ENCODE data around the gene CDHR3.

Gene CDHR3

GRCh38 chr7:106036004-106036403 lies 72.9 kb downstream of the CDHR3 start:
- no peak overlapping the region for H3K4me3 ChIP-seq (ENCODE audit: low read length in 2 of 2)
- no peak overlapping the region for H2BK12ac ChIP-seq (ENCODE audit: low read length)
- no peak for DNase-seq (ENCODE audit: low spot score)
- no peak overlapping the region for H3K4me2 ChIP-seq (ENCODE audit: insufficient read depth, low read length, poor library complexity, severe bottlenecking)
- no peaks in the 10 kb centered on the region for H3K27me3 ChIP-seq (ENCODE audit: control insufficient read depth in 3 of 3, insufficient read depth in 3 of 3, low read depth in 1 of 3, low read length in 3 of 3)
- H4K8ac ChIP-seq (ENCODE audit: low read depth, low read length), result no peak overlapping the region
- H4K91ac ChIP-seq (ENCODE audit: low read depth, low read length, poor library complexity), result no peak overlapping the region
- no peak overlapping the region for H3K4ac ChIP-seq (ENCODE audit: low read length)
- H3K14ac ChIP-seq (ENCODE audit: low read length), result no peak overlapping the region
- no peak overlapping the region for H3K27ac ChIP-seq (replicated peaks; ENCODE audit: low read length)
- no peak overlapping the region for H3K23ac ChIP-seq (ENCODE audit: low read depth, low read length, poor library complexity)
- peaks cover 4 to 10% of the 10 kb centered on the region in 2 donors for H3K4me1 ChIP-seq (ENCODE audit: control insufficient read depth in 2 of 2, insufficient read depth in 1 of 2, low read depth in 1 of 2, low read length in 2 of 2)
- H3K9ac ChIP-seq (ENCODE audit: low read depth, low read length, poor library complexity), result no peak overlapping the region
- no peak overlapping the region for H2BK5ac ChIP-seq (ENCODE audit: low read length)
- H2BK120ac ChIP-seq (ENCODE audit: low read depth, low read length), result no peak overlapping the region
- H3K18ac ChIP-seq (ENCODE audit: low read length), result no peak overlapping the region
- no peaks in the 10 kb centered on the region for H3K79me1 ChIP-seq (ENCODE audit: low read depth, low read length)
- no peak overlapping the region for H2AK5ac ChIP-seq (ENCODE audit: low read depth, low read length)
- no peaks in the 10 kb centered on the region for H3K36me3 ChIP-seq (replicated peaks in 1 of 2; ENCODE audit: control insufficient read depth in 2 of 2, insufficient read depth in 2 of 2, low read length in 2 of 2)
- WGBS, 2 donors (ENCODE audit: extremely low coverage in 2 of 2, insufficient read length in 2 of 2, insufficient replicate concordance in 1 of 2), result no CpG with 5 or more reads among the region's 6 CpGs
- no peak overlapping the region for H2BK15ac ChIP-seq (ENCODE audit: low read length)
- H2AFZ ChIP-seq (ENCODE audit: low read length), result no peak overlapping the region
- peaks cover 0 to 9% of the 10 kb centered on the region in 2 donors for H3K9me3 ChIP-seq (replicated peaks in 1 of 2; ENCODE audit: control insufficient read depth in 2 of 2, insufficient read depth in 1 of 2, low read depth in 1 of 2, low read length in 2 of 2)

GRCh38 chr7:106037489-106038176 lies 74.6 kb downstream of the CDHR3 start:
- no peak overlapping the region for H2AFZ ChIP-seq (ENCODE audit: low read length)
- no peaks in the 10 kb centered on the region for H3K4me1 ChIP-seq (ENCODE audit: control insufficient read depth in 2 of 2, insufficient read depth in 1 of 2, low read depth in 1 of 2, low read length in 2 of 2)
- H3K27me3 ChIP-seq (ENCODE audit: control insufficient read depth in 3 of 3, insufficient read depth in 3 of 3, low read depth in 1 of 3, low read length in 3 of 3), result no peaks in the 10 kb centered on the region
- no peak overlapping the region for H3K4me2 ChIP-seq (ENCODE audit: insufficient read depth, low read length, poor library complexity, severe bottlenecking)
- H2BK15ac ChIP-seq (ENCODE audit: low read length), result no peak overlapping the region
- no peak overlapping the region for H2AK5ac ChIP-seq (ENCODE audit: low read depth, low read length)
- H3K4ac ChIP-seq (ENCODE audit: low read length), result no peak overlapping the region
- H3K27ac ChIP-seq (replicated peaks; ENCODE audit: low read length), result no peak overlapping the region
- H3K79me1 ChIP-seq (ENCODE audit: low read depth, low read length), result no peaks in the 10 kb centered on the region
- WGBS, 2 donors (ENCODE audit: extremely low coverage in 2 of 2, insufficient read length in 2 of 2, insufficient replicate concordance in 1 of 2), result no CpG with 5 or more reads among the region's 7 CpGs
- H3K9ac ChIP-seq (ENCODE audit: low read depth, low read length, poor library complexity), result no peak overlapping the region
- no peak overlapping the region for H3K18ac ChIP-seq (ENCODE audit: low read length)
- H3K9me3 ChIP-seq (replicated peaks in 1 of 2; ENCODE audit: control insufficient read depth in 2 of 2, insufficient read depth in 1 of 2, low read depth in 1 of 2, low read length in 2 of 2), result peaks cover 0 to 9% of the 10 kb centered on the region in 2 donors
- no peak overlapping the region for H2BK120ac ChIP-seq (ENCODE audit: low read depth, low read length)
- H3K4me3 ChIP-seq (ENCODE audit: low read length in 2 of 2), result no peak overlapping the region
- no peak overlapping the region for H3K23ac ChIP-seq (ENCODE audit: low read depth, low read length, poor library complexity)
- DNase-seq (ENCODE audit: low spot score), result no peak
- H4K8ac ChIP-seq (ENCODE audit: low read depth, low read length), result no peak overlapping the region
- H4K91ac ChIP-seq (ENCODE audit: low read depth, low read length, poor library complexity), result no peak overlapping the region
- H2BK5ac ChIP-seq (ENCODE audit: low read length), result no peak overlapping the region
- no peaks in the 10 kb centered on the region for H3K36me3 ChIP-seq (replicated peaks in 1 of 2; ENCODE audit: control insufficient read depth in 2 of 2, insufficient read depth in 2 of 2, low read length in 2 of 2)
- H3K14ac ChIP-seq (ENCODE audit: low read length), result no peak overlapping the region
- no peak overlapping the region for H2BK12ac ChIP-seq (ENCODE audit: low read length)

GRCh38 chr7:106038289-106038688 lies 75.2 kb downstream of the CDHR3 start:
- Histone ChIP-seq H3K36me3 (replicated peaks in 1 of 2; ENCODE audit: control insufficient read depth in 2 of 2, insufficient read depth in 2 of 2, low read length in 2 of 2) (no peaks in the 10 kb centered on the region), H3K4me1 (ENCODE audit: control insufficient read depth in 2 of 2, insufficient read depth in 1 of 2, low read depth in 1 of 2, low read length in 2 of 2) (no peaks in the 10 kb centered on the region), H3K4ac (ENCODE audit: low read length) (no peak overlapping the region), H4K8ac (ENCODE audit: low read depth, low read length) (no peak overlapping the region), H3K27me3 (ENCODE audit: control insufficient read depth in 3 of 3, insufficient read depth in 3 of 3, low read depth in 1 of 3, low read length in 3 of 3) (no peaks in the 10 kb centered on the region), H3K14ac (ENCODE audit: low read length) (no peak overlapping the region), H2BK12ac (ENCODE audit: low read length) (no peak overlapping the region), H3K9ac (ENCODE audit: low read depth, low read length, poor library complexity) (peak overlapping the region; percentile 5), H3K18ac (ENCODE audit: low read length) (peak overlapping the region; percentile 62), H2BK5ac (ENCODE audit: low read length) (no peak overlapping the region), H2AK5ac (ENCODE audit: low read depth, low read length) (no peak overlapping the region), H3K4me3 (ENCODE audit: low read length in 2 of 2) (no peak overlapping the region), H2AFZ (ENCODE audit: low read length) (no peak overlapping the region), H2BK120ac (ENCODE audit: low read depth, low read length) (no peak overlapping the region), H4K91ac (ENCODE audit: low read depth, low read length, poor library complexity) (no peak overlapping the region), H3K27ac (replicated peaks; ENCODE audit: low read length) (no peak overlapping the region), H3K9me3 (replicated peaks in 1 of 2; ENCODE audit: control insufficient read depth in 2 of 2, insufficient read depth in 1 of 2, low read depth in 1 of 2, low read length in 2 of 2) (peaks cover 0 to 5% of the 10 kb centered on the region in 2 donors), H3K23ac (ENCODE audit: low read depth, low read length, poor library complexity) (no peak overlapping the region), H2BK15ac (ENCODE audit: low read length) (no peak overlapping the region), H3K79me1 (ENCODE audit: low read depth, low read length) (no peaks in the 10 kb centered on the region), H3K4me2 (ENCODE audit: insufficient read depth, low read length, poor library complexity, severe bottlenecking) (no peak overlapping the region)
- WGBS, 2 donors (ENCODE audit: extremely low coverage in 2 of 2, insufficient read length in 2 of 2, insufficient replicate concordance in 1 of 2), result no CpG with 5 or more reads among the region's 5 CpGs
- no peak for DNase-seq (ENCODE audit: low spot score)

- H4K8ac ChIP-seq (ENCODE audit: low read depth, low read length), result no peak overlapping the region
- no CpG with 5 or more reads among the region's 12 CpGs for WGBS, 2 donors (ENCODE audit: extremely low coverage in 2 of 2, insufficient read length in 2 of 2, insufficient replicate concordance in 1 of 2)
Measured at GRCh38 chr7:106038916-106039315, 75.9 kb downstream of the CDHR3 start.

More at GRCh38 chr7:106038916-106039315, 75.9 kb downstream of the CDHR3 start:
- Histone ChIP-seq H3K9ac (ENCODE audit: low read depth, low read length, poor library complexity) (no peak overlapping the region), H3K27ac (replicated peaks; ENCODE audit: low read length) (no peak overlapping the region), H2BK12ac (ENCODE audit: low read length) (no peak overlapping the region), H2AK5ac (ENCODE audit: low read depth, low read length) (no peak overlapping the region), H2AFZ (ENCODE audit: low read length) (no peak overlapping the region), H3K9me3 (replicated peaks in 1 of 2; ENCODE audit: control insufficient read depth in 2 of 2, insufficient read depth in 1 of 2, low read depth in 1 of 2, low read length in 2 of 2) (peaks cover 0 to 2% of the 10 kb centered on the region in 2 donors), H3K4me2 (ENCODE audit: insufficient read depth, low read length, poor library complexity, severe bottlenecking) (no peak overlapping the region), H3K4me1 (ENCODE audit: control insufficient read depth in 2 of 2, insufficient read depth in 1 of 2, low read depth in 1 of 2, low read length in 2 of 2) (no peaks in the 10 kb centered on the region), H3K4me3 (ENCODE audit: low read length in 2 of 2) (no peak overlapping the region), H3K79me1 (ENCODE audit: low read depth, low read length) (no peaks in the 10 kb centered on the region), H2BK15ac (ENCODE audit: low read length) (no peak overlapping the region), H3K14ac (ENCODE audit: low read length) (no peak overlapping the region), H4K91ac (ENCODE audit: low read depth, low read length, poor library complexity) (no peak overlapping the region), H3K23ac (ENCODE audit: low read depth, low read length, poor library complexity) (no peak overlapping the region), H3K27me3 (ENCODE audit: control insufficient read depth in 3 of 3, insufficient read depth in 3 of 3, low read depth in 1 of 3, low read length in 3 of 3) (no peaks in the 10 kb centered on the region), H2BK5ac (ENCODE audit: low read length) (no peak overlapping the region), H2BK120ac (ENCODE audit: low read depth, low read length) (no peak overlapping the region), H3K36me3 (replicated peaks in 1 of 2; ENCODE audit: control insufficient read depth in 2 of 2, insufficient read depth in 2 of 2, low read length in 2 of 2) (no peaks in the 10 kb centered on the region), H3K18ac (ENCODE audit: low read length) (no peak overlapping the region), H3K4ac (ENCODE audit: low read length) (no peak overlapping the region)
- DNase-seq (ENCODE audit: low spot score), result no peak
